NCI-H345 treated with DMSO at 0.1 percent for 48 hours (cell line): ENCODE results near the gene ERBIN.

Experiments used
- DNase-seq: peaks from one replicate; lab custom pipeline; 2025; ENCODE audit not compliant: unreplicated experiment; lab: John Stamatoyannopoulos, UW

ERBIN gene

DNA sequence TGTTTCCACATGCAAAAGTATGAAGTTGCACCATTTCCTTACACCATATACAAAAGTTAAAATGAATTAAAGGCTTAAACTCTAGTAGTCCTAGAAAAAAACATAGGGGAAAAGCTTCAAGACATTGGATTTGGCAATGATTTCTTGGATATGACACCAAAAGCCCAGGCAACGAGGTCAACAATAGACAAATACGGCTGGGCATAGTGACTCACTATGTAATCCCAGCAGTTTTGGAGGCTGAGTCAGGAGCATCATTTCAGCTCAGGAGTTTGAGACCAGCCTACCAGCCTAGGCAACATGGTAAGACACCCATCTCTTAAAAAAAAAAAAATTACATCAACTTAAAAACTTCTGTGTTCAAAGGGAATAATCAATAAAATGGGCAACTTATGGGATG, 186.8 kb downstream of the ERBIN start:
- no peak for DNase-seq

DNA sequence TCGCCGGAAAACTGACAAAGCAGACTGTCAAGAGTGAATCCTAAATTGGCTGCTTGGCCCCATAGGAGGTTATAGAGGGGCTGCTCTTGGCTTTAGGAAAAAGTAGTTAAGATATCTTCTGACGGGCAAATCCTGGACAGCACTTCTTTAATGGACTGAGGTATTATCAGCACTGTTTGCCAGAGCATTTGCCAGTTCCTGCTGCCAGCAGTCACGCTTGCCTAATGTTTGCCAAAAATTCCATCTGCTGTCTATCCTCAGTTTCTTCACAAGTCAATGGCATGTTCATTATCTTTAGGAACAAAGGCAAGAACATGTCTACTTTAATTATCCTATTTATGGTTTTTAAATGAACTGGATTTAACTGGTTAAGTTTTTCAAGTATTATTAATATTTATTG, 191.9 kb downstream of the ERBIN start:
- no peak for DNase-seq

DNA sequence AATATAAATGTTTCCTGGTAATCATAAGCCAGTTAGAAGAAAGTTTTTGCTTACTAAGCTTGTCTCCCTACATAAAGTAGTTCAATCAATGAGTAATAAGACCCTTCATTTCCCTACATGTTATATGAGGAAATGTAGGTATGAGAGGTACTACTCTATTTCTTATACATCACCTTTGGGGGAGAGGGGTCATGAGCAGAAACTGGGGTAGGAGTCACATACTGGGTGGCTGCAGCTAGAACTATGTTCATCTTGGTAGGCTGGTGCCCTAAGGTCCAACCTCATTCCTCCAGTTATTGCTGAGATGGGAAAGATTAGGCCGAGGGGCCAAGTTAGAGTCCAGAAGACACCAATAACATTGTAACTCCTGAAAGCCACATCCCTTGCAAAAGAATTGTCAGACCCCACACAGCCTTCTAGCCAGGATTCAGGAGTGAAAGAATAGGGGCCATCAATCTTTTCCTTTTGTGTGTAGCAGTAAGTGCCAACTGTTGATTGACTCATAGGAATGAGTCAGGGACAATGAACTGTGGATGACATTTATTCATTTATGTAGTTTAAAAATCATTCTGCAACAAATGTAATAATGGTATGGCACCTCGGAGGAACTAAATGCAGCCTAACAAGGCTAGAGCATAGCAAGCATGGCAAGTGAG, 196.1 kb downstream of the ERBIN start:
- DNase-seq: no peak

DNA sequence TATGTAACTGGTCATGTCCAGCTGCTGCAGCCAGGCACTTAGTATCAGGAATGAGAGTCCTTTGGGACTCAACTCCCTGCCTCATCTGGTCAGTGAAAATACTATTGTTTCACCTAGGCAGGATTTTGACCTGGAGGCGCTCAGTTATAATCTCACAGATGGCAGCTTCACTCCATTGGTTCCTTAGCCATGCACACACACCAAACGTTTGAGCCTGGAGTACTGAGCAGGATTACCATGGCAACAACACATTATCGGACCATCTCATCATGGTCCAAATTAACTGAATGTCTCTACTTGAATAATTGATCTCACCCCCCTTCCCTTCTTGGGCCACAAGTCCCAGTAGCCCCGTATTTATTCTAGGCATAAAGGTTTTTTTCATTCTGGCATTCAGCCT, 202.8 kb downstream of the ERBIN start:
- no peak for DNase-seq

DNA sequence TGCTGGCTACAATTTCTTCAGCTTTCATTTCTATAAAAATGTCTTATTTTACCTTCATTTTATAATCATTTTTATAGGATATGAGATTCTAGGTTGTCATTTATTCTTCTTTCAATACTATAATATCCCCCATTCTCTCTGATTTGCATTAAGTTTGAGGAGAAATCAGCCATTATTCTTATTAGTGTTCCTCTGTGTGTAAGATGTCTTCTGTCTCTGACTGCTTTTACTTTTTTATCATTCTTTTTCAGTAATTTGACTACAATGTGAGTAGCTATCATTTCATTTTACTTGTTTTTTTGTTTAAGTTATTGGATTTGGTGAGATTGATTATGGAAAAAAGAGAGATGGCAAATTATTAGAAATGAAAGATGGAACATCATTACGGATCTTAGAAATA, 204.1 kb downstream of the ERBIN start:
- no peak for DNase-seq
